GM21447 (cell line): Measurements from ENCODE around the gene FAIM2.
"Not testable (repeated sequence)": the region's sequence is repeated elsewhere in the genome, so short reads cannot be mapped to it uniquely, and the experiment has no call there.

Experiments used
- ATAC-seq: cut with Tn5 transposase; IDR thresholded peaks from one replicate; pipeline ENCODE4 v1.9.1; 2021; ENCODE audit not compliant: unreplicated experiment

The FAIM2 gene

GRCh38 chr12:49866859-49867569 lies 36.7 kb downstream of the FAIM2 start:
- no peak for ATAC-seq

- no peak for ATAC-seq
Observed at GRCh38 chr12:49865782-49866135, 37.9 kb downstream of the FAIM2 start.

GRCh38 chr12:49865109-49865781 lies 38.5 kb downstream of the FAIM2 start:
- ATAC-seq, result no peak

- no peak for ATAC-seq
Observed at GRCh38 chr12:49864798-49865090, 39.0 kb downstream of the FAIM2 start.

- no peak for ATAC-seq
Observed at GRCh38 chr12:49863946-49864797, 39.5 kb downstream of the FAIM2 start.

GRCh38 chr12:49860921-49861320 lies 42.8 kb downstream of the FAIM2 start:
- ATAC-seq, result not testable (repeated sequence)

- ATAC-seq, result not testable (repeated sequence)
Observed at GRCh38 chr12:49855890-49856289, 47.8 kb downstream of the FAIM2 start.

- no peak for ATAC-seq
Observed at GRCh38 chr12:49854976-49855375, 48.7 kb downstream of the FAIM2 start.

GRCh38 chr12:49853671-49854070 lies 50.0 kb downstream of the FAIM2 start:
- no peak for ATAC-seq

- no peak for ATAC-seq
Observed at GRCh38 chr12:49847161-49847560, 56.5 kb downstream of the FAIM2 start.

- ATAC-seq, result no peak
Observed at GRCh38 chr12:49846032-49846431, 57.7 kb downstream of the FAIM2 start.

- ATAC-seq, result no peak
Observed at GRCh38 chr12:49843876-49844437, 59.7 kb downstream of the FAIM2 start.

GRCh38 chr12:49843411-49843810 lies 60.3 kb downstream of the FAIM2 start:
- no peak for ATAC-seq

GRCh38 chr12:49842519-49843352 lies 61.0 kb downstream of the FAIM2 start, which contains the start of gene BCDIN3D:
TSS of gene BCDIN3D (minus strand) at chr12:49843106. CDS start at chr12:49843087, 19 bp downstream.
- ATAC-seq, result peak; percentile 89

- no peak for ATAC-seq
Observed at GRCh38 chr12:49838973-49839633, 64.6 kb downstream of the FAIM2 start.

- ATAC-seq, result no peak
Observed at GRCh38 chr12:49832836-49833421, 70.8 kb downstream of the FAIM2 start.

GRCh38 chr12:49831717-49832116 lies 72.0 kb downstream of the FAIM2 start:
- no peak for ATAC-seq

- ATAC-seq, result peak; percentile 86
Observed at GRCh38 chr12:49828133-49829091, 75.3 kb downstream of the FAIM2 start, which contains the start of gene NCKAP5L. TSS of gene NCKAP5L (minus strand) at chr12:49828413. CDS start at chr12:49804044, 24,369 bp downstream.
